Measurements from ENCODE around the gene RANBP10. TPM values are rescaled to one million over a fixed set of nuclear protein-coding genes. Genes with fewer than 3 reads are reported as not detected.
A peak's percentile ranks its signal among the peaks of the same experiment; 100 is the strongest.

RANBP10 gene
- total and polyA plus RNA-seq, 2 of the 13 experiments (the other 11 are each of a cell fraction or from before 2014, with no cell fraction given) = 9.2 to 22.7 TPM

DNA sequence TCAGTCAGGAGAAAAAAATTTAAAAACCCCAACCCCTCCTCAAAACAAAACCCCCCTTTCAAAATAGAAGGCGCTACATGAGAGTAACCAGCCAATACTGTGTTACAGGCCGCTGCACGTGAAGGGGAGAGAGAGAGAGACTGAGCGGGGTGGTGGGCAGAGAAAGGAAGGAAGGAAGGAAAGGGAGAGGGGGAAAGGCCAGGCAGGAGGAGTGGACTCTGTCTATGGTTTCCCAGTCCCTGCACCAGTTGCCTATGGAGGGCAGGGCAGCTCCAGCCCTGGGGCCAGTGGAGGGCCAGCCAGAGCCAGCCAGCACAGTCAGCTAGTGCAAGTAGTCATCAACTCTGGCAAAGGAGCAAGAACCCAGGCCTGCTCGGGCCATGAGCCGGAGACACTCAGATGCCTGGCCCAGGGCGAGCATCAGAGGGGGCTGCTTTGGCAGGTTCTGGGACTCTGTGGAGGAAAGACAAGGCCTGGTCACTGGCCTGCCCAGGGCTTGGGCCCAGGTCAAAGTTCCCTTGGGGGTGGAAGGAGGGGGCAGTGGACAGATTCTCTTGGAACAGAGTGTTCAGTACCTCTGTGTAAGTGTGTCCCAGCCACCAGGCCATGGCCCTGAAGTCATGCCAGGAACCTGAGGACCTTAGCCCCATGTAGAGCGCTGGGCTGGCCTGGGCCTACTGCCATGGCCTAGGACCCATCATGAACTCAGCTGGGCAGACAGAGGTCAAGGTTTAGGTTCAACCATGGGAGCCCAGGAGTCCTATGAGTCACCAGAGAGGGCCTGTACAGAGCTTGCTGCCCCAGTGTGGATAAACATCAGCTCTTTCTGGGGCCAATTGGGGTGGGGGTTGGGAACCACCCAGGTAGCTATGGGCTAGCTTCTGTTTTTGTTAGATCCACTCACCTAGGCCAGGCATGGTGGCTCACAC is 80.0 kb downstream of the RANBP10 start (continued):
- TF ChIP-seq HNF1A (IDR thresholded peaks at IDR 0.05; ENCODE audit: low read depth) = no peak
- TF ChIP-seq HNF1A (CRISPR knock-in tag; IDR thresholded peaks at IDR 0.05; ENCODE audit: borderline replicate concordance) = no peak
- TF ChIP-seq JDP2 (CRISPR knock-in tag; IDR thresholded peaks at IDR 0.05; ENCODE audit: borderline replicate concordance) = no peak
- no peak for TF ChIP-seq RNF219 (CRISPR knock-in tag; IDR thresholded peaks at IDR 0.05)
- TF ChIP-seq ZNF224 (CRISPR knock-in tag; IDR thresholded peaks at IDR 0.05) = no peak; the same call in 1 of the 2 replicates
- no peak for TF ChIP-seq KDM3A (CRISPR knock-in tag; IDR thresholded peaks at IDR 0.05; ENCODE audit: low read depth)
- TF ChIP-seq SAFB2 (CRISPR knock-in tag; IDR thresholded peaks at IDR 0.05; ENCODE audit: borderline replicate concordance, low read depth) = no peak
- TF ChIP-seq, protein P1, sequence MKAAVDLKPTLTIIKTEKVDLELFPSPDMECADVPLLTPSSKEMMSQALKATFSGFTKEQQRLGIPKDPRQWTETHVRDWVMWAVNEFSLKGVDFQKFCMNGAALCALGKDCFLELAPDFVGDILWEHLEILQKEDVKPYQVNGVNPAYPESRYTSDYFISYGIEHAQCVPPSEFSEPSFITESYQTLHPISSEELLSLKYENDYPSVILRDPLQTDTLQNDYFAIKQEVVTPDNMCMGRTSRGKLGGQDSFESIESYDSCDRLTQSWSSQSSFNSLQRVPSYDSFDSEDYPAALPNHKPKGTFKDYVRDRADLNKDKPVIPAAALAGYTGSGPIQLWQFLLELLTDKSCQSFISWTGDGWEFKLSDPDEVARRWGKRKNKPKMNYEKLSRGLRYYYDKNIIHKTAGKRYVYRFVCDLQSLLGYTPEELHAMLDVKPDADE (CRISPR knock-in tag; IDR thresholded peaks at IDR 0.05) = no peak
- TF ChIP-seq ZNF660 (CRISPR knock-in tag; IDR thresholded peaks at IDR 0.05; ENCODE audit: borderline replicate concordance, low read depth) = no peak
- no peak for TF ChIP-seq IRX3 (CRISPR knock-in tag; IDR thresholded peaks at IDR 0.05; ENCODE audit: borderline replicate concordance, low read depth)
- TF ChIP-seq HIVEP1 (CRISPR knock-in tag; IDR thresholded peaks at IDR 0.05) = peak; percentile 27; the same call in 1 of the 2 replicates
- no peak for TF ChIP-seq REXO4 (CRISPR knock-in tag; IDR thresholded peaks at IDR 0.05; ENCODE audit: borderline replicate concordance)
- TF ChIP-seq ZNF558 (CRISPR knock-in tag; IDR thresholded peaks at IDR 0.05; ENCODE audit: borderline replicate concordance) = no peak
- TF ChIP-seq ZNF503 (CRISPR knock-in tag; IDR thresholded peaks at IDR 0.05) = no peak
- no peak for TF ChIP-seq ZKSCAN1 (IDR thresholded peaks at IDR 0.05; ENCODE audit: low read length)
- TF ChIP-seq NRL (CRISPR knock-in tag; IDR thresholded peaks at IDR 0.05; ENCODE audit: borderline replicate concordance) = 0 out of 2 replicates have a peak, but pooled peaks have one; percentile 49
- TF ChIP-seq NR1H2 (CRISPR knock-in tag; IDR thresholded peaks at IDR 0.05; ENCODE audit: borderline replicate concordance, low read depth) = no peak
- TF ChIP-seq EZH2 (conservative IDR thresholded peaks at IDR 0.05; ENCODE audit: low read depth, low read length) = no peak
- peak; percentile 79; the same call in 1 of the 2 replicates for TF ChIP-seq JUN (CRISPR knock-in tag; IDR thresholded peaks at IDR 0.05)

Measured in HepG2 (cell line).